H1 (cell line): ENCODE measurements around the gene ADGRB2. TPM values are rescaled to one million over a fixed set of nuclear protein-coding genes. Genes with fewer than 3 reads are reported as not detected.

Experiments
- CTCF ChIA-PET: fragments of 300-600 bp; sonication (Branson Sonifier 250); formaldehyde crosslinking; loops from one replicate; lab custom pipeline; 2021; ENCODE audit not compliant: partially characterized antibody; lab: Charles Lee
- POLR2A ChIA-PET: fragments of 300-600 bp; sonication (Branson Sonifier 250); formaldehyde crosslinking; loops from one replicate; lab custom pipeline; 2021; ENCODE audit warnings: inconsistent platforms; ENCODE audit not compliant: partially characterized antibody; lab: Charles Lee
- DNase-seq, 2 experiments: peaks; one replicate each; pipeline versions ENCODE4 v3.0.0 to v3.0.0-alpha.2; 2010 to 2022; ENCODE audit warnings: low spot score in 2 of 2, low read depth in 1 of 2, mixed read lengths in 1 of 2
- FAIRE-seq: peaks from 2 replicates; lab custom pipeline; 2011; peaks lifted over from hg19 to GRCh38; lab: Jason Lieb, UNC
- H2AFZ ChIP-seq: 2 replicates; pipeline ENCODE4 v1.8.1; 2012; ENCODE audit warnings: low read length, inconsistent platforms
- H2AK5ac ChIP-seq: 2 replicates; pipeline ENCODE4 v1.6.1; 2013; ENCODE audit warnings: low read depth, low read length
- H2BK120ac ChIP-seq: replicated peaks from 2 replicates; pipeline ENCODE3; 2013; ENCODE audit warnings: low read depth, low read length, inconsistent platforms
- H2BK12ac ChIP-seq: 2 replicates; pipeline ENCODE4 v1.6.1; 2013; ENCODE audit warnings: low read depth, low read length
- H2BK15ac ChIP-seq: 2 replicates; pipeline ENCODE4 v1.6.1; 2013; ENCODE audit warnings: low read length
- H2BK20ac ChIP-seq: 2 replicates; pipeline ENCODE4 v1.6.1; 2013; ENCODE audit warnings: low read length
- H2BK5ac ChIP-seq: 2 replicates; pipeline ENCODE4 v1.6.1; 2013; ENCODE audit warnings: low read depth, low read length
- H3K14ac ChIP-seq: 2 replicates; pipeline ENCODE4 v1.6.1; 2013; ENCODE audit warnings: inconsistent platforms; ENCODE audit not compliant: insufficient read length
- H3K18ac ChIP-seq: 2 replicates; pipeline ENCODE4 v1.6.1; 2013; ENCODE audit warnings: low read length; ENCODE audit errors: extremely low read depth
- H3K23ac ChIP-seq: 2 replicates; pipeline ENCODE4 v1.6.1; 2013; ENCODE audit warnings: inconsistent platforms; ENCODE audit not compliant: insufficient read length
- H3K23me2 ChIP-seq: 2 replicates; pipeline ENCODE4 v1.6.1; 2013; ENCODE audit warnings: low read depth, low read length
- H3K27ac ChIP-seq: 2 replicates; pipeline ENCODE4 v1.6.1; 2011; ENCODE audit warnings: low read depth, low read length, inconsistent platforms
- H3K27me3 ChIP-seq, 4 experiments: replicated peaks in 1 of 4; 1 replicate in 1 of 4; 2 replicates in 3 of 4; pipeline versions ENCODE4 v1.6.1 to v1.8.1; 2011 to 2013; ENCODE audit warnings: low read length in 3 of 4, mild to moderate bottlenecking in 3 of 4, inconsistent platforms in 2 of 4, mixed read lengths in 2 of 4, moderate library complexity in 1 of 4; ENCODE audit not compliant: control insufficient read depth in 3 of 4, insufficient read depth in 3 of 4; ENCODE audit errors: extremely low read depth in 1 of 4
- H3K36me3 ChIP-seq, 4 experiments: 2 replicates each; pipeline versions ENCODE4 v1.6.1 to v1.8.1; 2011 to 2013; ENCODE audit warnings: mild to moderate bottlenecking in 4 of 4, low read length in 3 of 4, moderate library complexity in 2 of 4, control low read depth in 1 of 4, inconsistent platforms in 1 of 4; ENCODE audit not compliant: insufficient read depth in 4 of 4, control insufficient read depth in 2 of 4
- H3K4ac ChIP-seq: replicated peaks from 2 replicates; pipeline ENCODE3; 2013; ENCODE audit warnings: low read length, low read depth, mixed read lengths, inconsistent platforms; ENCODE audit not compliant: insufficient read length
- H3K4me1 ChIP-seq, 4 experiments: replicated peaks in 1 of 4; 1 replicate in 1 of 4; 2 replicates in 3 of 4; pipeline versions ENCODE4 v1.6.1 to v1.8.1; 2011 to 2013; ENCODE audit warnings: low read length in 3 of 4, inconsistent platforms in 2 of 4, mixed read lengths in 1 of 4; ENCODE audit not compliant: insufficient read depth in 4 of 4, control insufficient read depth in 3 of 4
- H3K4me2 ChIP-seq, 2 experiments: 2 replicates each; pipeline versions ENCODE4 v1.6.1 to v1.8.1; 2011 to 2013; ENCODE audit warnings: low read depth in 2 of 2, low read length in 2 of 2, control low read depth in 1 of 2, inconsistent platforms in 1 of 2, mild to moderate bottlenecking in 1 of 2; ENCODE audit not compliant: insufficient read depth in 1 of 2
- H3K4me3 ChIP-seq, 4 experiments: fragments of 200-600, 300-600 bp in 1 of 4; sonication (generic), shearing (Covaris generic), sonication (Bioruptor Twin) in 1 of 4; 2 replicates each; pipeline versions ENCODE4 v1.5.1 to v1.8.1; 2011 to 2016; ENCODE audit warnings: low read length in 4 of 4, low read depth in 3 of 4, control low read depth in 2 of 4, inconsistent platforms in 2 of 4, mild to moderate bottlenecking in 2 of 4, mixed read lengths in 1 of 4, moderate library complexity in 1 of 4; ENCODE audit not compliant: insufficient read depth in 2 of 4; ENCODE audit errors: extremely low read depth in 1 of 4
- H3K56ac ChIP-seq: replicated peaks from 2 replicates; pipeline ENCODE3; 2013; ENCODE audit warnings: low read depth, mild to moderate bottlenecking, mixed read lengths, low read length, inconsistent platforms; ENCODE audit not compliant: insufficient read length
- H3K79me1 ChIP-seq: 2 replicates; pipeline ENCODE4 v1.6.1; 2013; ENCODE audit warnings: low read depth, low read length, control low read depth
- H3K79me2 ChIP-seq, 2 experiments: 2 replicates each; pipeline versions ENCODE4 v1.6.1 to v1.8.1; 2012 to 2013; ENCODE audit warnings: low read length in 2 of 2, mild to moderate bottlenecking in 2 of 2, inconsistent platforms in 1 of 2; ENCODE audit not compliant: insufficient read depth in 2 of 2, control insufficient read depth in 1 of 2
- H3K9ac ChIP-seq, 4 experiments: replicated peaks in 1 of 4; 1 replicate in 1 of 4; 2 replicates in 3 of 4; pipeline versions ENCODE4 v1.6.1 to v1.8.1; 2011 to 2013; ENCODE audit warnings: low read depth in 3 of 4, low read length in 3 of 4, control low read depth in 2 of 4, mild to moderate bottlenecking in 2 of 4, moderate library complexity in 2 of 4, inconsistent platforms in 1 of 4; ENCODE audit errors: extremely low read depth in 1 of 4
- H3K9me3 ChIP-seq, 2 experiments: 2 replicates each; pipeline versions ENCODE4 v1.6.1 to v1.8.1; 2012 to 2013; ENCODE audit warnings: mild to moderate bottlenecking in 2 of 2, moderate library complexity in 2 of 2, control low read depth in 1 of 2, inconsistent platforms in 1 of 2, low read depth in 1 of 2, low read length in 1 of 2, mixed read lengths in 1 of 2; ENCODE audit not compliant: insufficient read depth in 2 of 2
- H4K20me1 ChIP-seq, 2 experiments: replicated peaks in 1 of 2; 2 replicates each; pipeline versions ENCODE3 to v1.8.1; 2011 to 2013; ENCODE audit warnings: inconsistent platforms in 2 of 2, low read length in 2 of 2, mild to moderate bottlenecking in 1 of 2; ENCODE audit not compliant: insufficient read depth in 2 of 2, control insufficient read depth in 1 of 2
- H4K5ac ChIP-seq: 2 replicates; pipeline ENCODE4 v1.6.1; 2013; ENCODE audit warnings: low read length, low read depth, mixed read lengths, inconsistent platforms; ENCODE audit not compliant: insufficient read length
- H4K8ac ChIP-seq: 2 replicates; pipeline ENCODE4 v1.8.0; 2013; ENCODE audit warnings: mild to moderate bottlenecking, moderate library complexity, low read length, inconsistent platforms; ENCODE audit not compliant: insufficient read depth; ENCODE audit errors: extremely low read depth
- H4K91ac ChIP-seq: replicated peaks from 2 replicates; pipeline ENCODE3; 2013; ENCODE audit warnings: low read length, mixed read lengths, inconsistent platforms; ENCODE audit not compliant: insufficient read length
- CEBPB ChIP-seq: IDR thresholded peaks from 2 replicates; pipeline ENCODE4 v1.6.1; 2012; ENCODE audit warnings: low read depth, low read length
- YY1 ChIP-seq: IDR thresholded peaks from 2 replicates; pipeline ENCODE4 v1.6.1; 2011; ENCODE audit warnings: low read depth, mild to moderate bottlenecking, low read length
- WGBS, 2 experiments: shearing (Covaris generic) in 1 of 2; methylation state at CpG; one replicate each; pipeline versions ENCODE4 v1.1.6 to v1.1.7; 2013 to 2015; ENCODE audit warnings: low lambda C conversion rate in 2 of 2, mixed read lengths in 2 of 2, inconsistent platforms in 1 of 2, low coverage in 1 of 2, missing lambda C conversion rate in 1 of 2; ENCODE audit not compliant: insufficient replicate concordance in 2 of 2, insufficient coverage in 1 of 2, insufficient read length in 1 of 2; ENCODE audit errors: extremely low coverage in 1 of 2, missing lambda C conversion rate in 1 of 2; 5-methylcytosine and 5-hydroxymethylcytosine counted together
- polyA plus RNA-seq, 7 experiments: library from polyadenylated mRNA; depleted of rRNA in 3 of 7; stranded (reverse) in 5 of 7; unstranded in 2 of 7; fragments of >200 nt in 5 of 7; fragments of 200-250 nt in 2 of 7; gene quantifications; 1 replicate in 5 of 7; 2 replicates in 1 of 7; 4 replicates in 1 of 7; pipeline versions ENCODE4 v1.2.1 to v1.2.3, GENCODE V29; 2011 to 2013; ENCODE audit warnings: missing spikeins in 2 of 7, mixed read lengths in 2 of 7
- total RNA-seq: library from RNA; stranded (reverse); fragmentation: NEBNext Ultra II Directional; extraction: Animal tissue kit (Norgen Biotek cat#: 25700); gene quantifications from 2 replicates; pipeline ENCODE4 v1.2.1, GENCODE V29; 2021

The ADGRB2 gene
- total and polyA plus RNA-seq, 2 of the 8 experiments (the other 6 are each of a cell fraction or from before 2014, with no cell fraction given), result 15.6 to 26.2 TPM

DNA sequence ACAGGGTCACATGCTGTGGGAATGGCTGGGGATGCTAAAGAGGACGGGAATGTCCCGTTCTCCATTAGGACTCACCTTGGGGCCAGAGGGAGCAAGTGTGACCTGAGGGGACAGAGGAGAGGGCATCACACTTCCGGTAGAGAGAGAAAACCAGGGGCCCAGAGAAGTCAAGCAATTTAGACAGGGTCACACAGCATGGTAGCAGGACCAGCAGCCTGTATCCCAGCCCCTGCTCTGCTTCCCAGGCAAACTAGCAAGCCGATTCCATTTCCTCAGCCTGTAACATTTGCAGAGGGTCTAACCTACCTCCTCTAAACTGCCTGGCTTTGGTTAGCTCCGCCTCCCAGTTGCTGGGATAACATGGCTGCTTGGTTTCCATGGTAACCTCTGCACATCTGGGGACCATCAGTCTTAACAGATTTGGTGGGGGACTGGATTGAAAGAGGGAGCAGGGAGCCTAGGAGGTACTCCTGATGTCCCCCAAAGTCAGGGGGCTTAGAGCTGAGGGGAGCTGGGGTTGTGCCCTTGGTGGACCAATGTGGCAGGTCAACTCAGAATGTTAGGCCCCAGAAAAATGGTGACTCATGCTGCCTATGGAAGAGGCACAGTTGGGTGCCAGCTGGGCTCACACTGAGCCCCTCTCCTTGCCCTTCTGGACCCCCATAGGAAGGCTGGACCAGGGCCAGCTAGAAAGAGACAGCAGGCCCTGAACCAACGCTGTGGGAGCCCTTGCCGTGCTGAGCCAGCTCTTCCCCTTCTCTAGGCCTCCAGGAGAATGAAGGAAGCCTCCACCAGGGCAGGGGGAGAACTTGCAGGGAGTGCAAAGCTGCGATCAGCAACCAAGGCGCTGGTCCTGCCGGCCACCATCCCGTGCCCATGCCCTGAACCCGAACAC lies 69.8 kb downstream of the ADGRB2 start:
- CTCF ChIA-PET, result interaction anchor here (0.7 to 24.1 kb wide), 11 partner anchors 8 to 94 kb away, joined by 3 to 370 read pairs (median 7); partner anchors contain the start of gene COL16A1
- FAIRE-seq (no peak), DNase-seq (no peak)
- no peak overlapping the region for H2BK20ac ChIP-seq
- no peak overlapping the region for H3K18ac ChIP-seq
- no peak overlapping the region for H3K23ac ChIP-seq
- H2BK120ac ChIP-seq, result no peak overlapping the region
- H2BK12ac ChIP-seq, result peak overlapping the region; percentile 80; the same call in 1 of the 2 replicates
- H3K27ac ChIP-seq, result no peak overlapping the region
- no peak overlapping the region for H3K14ac ChIP-seq
- H2BK5ac ChIP-seq, result peak overlapping the region; percentile 16
- no peak overlapping the region for H3K4me2 ChIP-seq
- H3K4me3 ChIP-seq, result no peak overlapping the region
- H4K8ac ChIP-seq, result peak overlapping the region; percentile 45; the same call in 1 of the 2 replicates
- no peaks in the 10 kb centered on the region for H3K36me3 ChIP-seq
- H2AFZ ChIP-seq, result no peak overlapping the region
- H3K9me3 ChIP-seq, result no peaks in the 10 kb centered on the region
- H3K79me1 ChIP-seq, result no peaks in the 10 kb centered on the region
- H3K27me3 ChIP-seq, result no peaks in the 10 kb centered on the region
- H4K5ac ChIP-seq, result no peak overlapping the region
- no peak overlapping the region for H4K91ac ChIP-seq
- H3K56ac ChIP-seq, result no peak overlapping the region
- TF ChIP-seq YY1, result peak; percentile 11; the same call in 1 of the 2 replicates
- no peak for TF ChIP-seq CEBPB
- TF ChIP-seq, all 59 proteins: peak for 1
- no peak overlapping the region for H2BK15ac ChIP-seq
- no peak overlapping the region for H2AK5ac ChIP-seq
- no peak overlapping the region for H3K9ac ChIP-seq
- H4K20me1 ChIP-seq, result no peaks in the 10 kb centered on the region
- POLR2A ChIA-PET, result interaction anchor here (0.7 to 2.6 kb wide), 5 partner anchors 9 to 51 kb away, joined by 3 to 11 read pairs (median 3); partner anchors contain the start of gene COL16A1
- WGBS, 2 experiments, result 91% methylated on average over 12 of the region's 12 CpGs; no CpG with 5 or more reads in 1 of the 2 experiments
- H3K4me1 ChIP-seq, result no peaks in the 10 kb centered on the region; a peak in 1 of 7 replicates
- H3K23me2 ChIP-seq, result no peaks in the 10 kb centered on the region
- no peaks in the 10 kb centered on the region for H3K79me2 ChIP-seq
- H3K4ac ChIP-seq, result no peak overlapping the region
